Measurements from ENCODE around the gene OR8K1. TPM values are rescaled to one million over a fixed set of nuclear protein-coding genes. Genes with fewer than 3 reads are reported as not detected.

The OR8K1 gene
- not detected for polyA plus RNA-seq (2013, experiment 1 of 2)
- not detected for polyA plus RNA-seq (2013, experiment 2 of 2)

DNA sequence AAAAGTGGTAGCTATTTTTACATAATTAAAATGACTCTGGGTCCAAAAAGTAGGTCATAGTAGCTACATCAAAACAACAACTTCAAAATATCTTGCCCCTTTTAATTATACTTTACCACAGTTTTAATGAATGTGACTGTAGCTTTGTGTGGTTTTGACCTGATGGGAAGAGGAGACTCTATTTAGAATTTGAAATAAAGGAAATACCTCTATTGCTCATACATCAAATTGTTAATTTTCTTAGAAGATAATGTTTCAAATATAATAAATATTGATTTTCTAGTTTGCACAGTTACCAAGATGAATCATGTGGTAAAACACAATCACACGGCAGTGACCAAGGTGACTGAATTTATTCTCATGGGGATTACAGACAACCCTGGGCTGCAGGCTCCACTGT, at the start of gene OR8K1:
Gene OR8K1, plus strand, starts transcription at position 301 of the 400 bp plus-strand sequence. Its CDS starts 0 bp downstream, at position 301.
- Histone ChIP-seq H3K36me3 (ENCODE audit: control insufficient read depth, insufficient read depth, low read length) (no peaks in the 10 kb centered on the region), H3K27ac (ENCODE audit: low read depth, low read length, severe bottlenecking) (no peak within 1 kb of the TSS), H3K9me3 (ENCODE audit: control insufficient read depth, low read length) (no peaks in the 10 kb centered on the region), H3K4me3 (ENCODE audit: extremely low read depth, insufficient read depth, low read length, poor library complexity, severe bottlenecking) (no peak within 1 kb of the TSS), H3K4me1 (ENCODE audit: control insufficient read depth, insufficient read depth, low read length, poor library complexity, severe bottlenecking) (no peaks in the 10 kb centered on the region)
- 80 to 100% methylated on average over 1 of the region's 1 CpG for WGBS, 2 experiments (ENCODE audit: insufficient coverage in 2 of 2)

DNA sequence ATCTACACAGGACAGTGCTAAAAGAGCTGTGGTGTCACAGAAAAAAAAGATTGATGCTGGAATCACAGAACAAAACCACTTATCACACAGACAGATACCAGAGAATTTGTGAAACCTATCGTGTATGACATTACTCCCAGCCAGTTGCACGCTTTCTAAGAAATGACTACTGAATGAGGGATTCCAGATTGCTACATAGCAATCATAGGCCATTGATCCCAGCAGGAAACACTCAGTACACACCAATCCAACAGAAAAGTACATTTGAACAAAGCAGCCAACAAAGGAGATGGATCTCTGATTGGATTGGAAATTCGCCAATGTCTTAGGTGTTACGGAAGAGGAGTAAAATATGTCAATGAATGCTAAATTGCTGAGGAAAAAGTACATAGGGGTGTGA, 48.9 kb upstream of the OR8K1 start:
- no peaks in the 10 kb centered on the region for H3K9me3 ChIP-seq (ENCODE audit: control insufficient read depth, low read length)
- WGBS, 2 experiments (ENCODE audit: insufficient coverage in 2 of 2) = 80 to 93% methylated on average over 2 to 4 of the region's 4 CpGs
- H3K36me3 ChIP-seq (ENCODE audit: control insufficient read depth, insufficient read depth, low read length) = no peaks in the 10 kb centered on the region
- H3K4me3 ChIP-seq (ENCODE audit: extremely low read depth, insufficient read depth, low read length, poor library complexity, severe bottlenecking) = no peak overlapping the region
- H3K4me1 ChIP-seq (ENCODE audit: control insufficient read depth, insufficient read depth, low read length, poor library complexity, severe bottlenecking) = no peaks in the 10 kb centered on the region
- no peak overlapping the region for H3K27ac ChIP-seq (ENCODE audit: low read depth, low read length, severe bottlenecking)

DNA sequence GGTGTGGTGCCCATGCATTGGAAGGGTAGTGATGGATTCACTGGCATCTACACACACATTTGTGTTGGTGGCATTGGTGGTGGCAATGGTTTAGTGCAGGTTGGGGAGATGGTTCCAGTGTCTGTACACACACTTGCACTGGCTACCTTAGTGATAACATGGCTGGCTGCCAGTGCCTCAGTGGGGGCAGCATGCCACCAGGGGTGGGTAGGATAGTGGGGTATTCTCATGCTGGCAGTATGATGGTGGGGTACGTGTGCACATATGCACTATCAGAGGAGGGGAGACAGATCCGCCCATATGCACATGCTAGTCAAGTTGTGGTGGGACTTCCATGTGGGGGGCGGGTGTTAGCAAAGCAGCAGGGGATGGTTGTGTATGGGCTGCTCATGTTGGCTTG, 38.0 kb upstream of the OR8K1 start:
- Histone ChIP-seq H3K27ac (ENCODE audit: low read depth, low read length, severe bottlenecking) (no peak overlapping the region), H3K9me3 (ENCODE audit: control insufficient read depth, low read length) (no peaks in the 10 kb centered on the region), H3K36me3 (ENCODE audit: control insufficient read depth, insufficient read depth, low read length) (no peaks in the 10 kb centered on the region), H3K4me1 (ENCODE audit: control insufficient read depth, insufficient read depth, low read length, poor library complexity, severe bottlenecking) (no peaks in the 10 kb centered on the region), H3K4me3 (ENCODE audit: extremely low read depth, insufficient read depth, low read length, poor library complexity, severe bottlenecking) (no peak overlapping the region)
- 89 to 94% methylated on average over 3 of the region's 3 CpGs for WGBS, 2 experiments (ENCODE audit: insufficient coverage in 2 of 2)

DNA sequence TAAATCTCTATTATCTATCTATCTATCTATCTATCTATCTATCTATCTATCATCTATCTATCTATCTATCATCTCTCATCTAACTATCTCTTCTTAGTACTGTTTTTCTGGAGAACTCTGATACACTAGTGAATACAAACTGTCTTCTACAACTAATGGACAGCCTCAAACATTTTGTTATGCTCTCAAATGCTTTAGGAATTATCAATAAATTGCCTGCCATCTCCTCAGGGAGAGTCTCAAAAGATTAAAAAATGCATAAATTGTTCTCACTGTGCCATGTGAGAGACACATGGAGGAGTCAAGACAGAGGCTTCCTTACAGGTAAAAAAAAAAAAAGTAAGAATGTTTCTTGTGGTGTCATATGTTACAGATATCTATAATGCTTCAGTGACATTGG, 31.0 kb upstream of the OR8K1 start, which contains the start of gene OR8K3:
Gene OR8K3, plus strand, starts transcription at position 301 of the 400 bp plus-strand sequence. CDS start 3,163 bp downstream, outside the sequence.
- no peaks in the 10 kb centered on the region for H3K9me3 ChIP-seq (ENCODE audit: control insufficient read depth, low read length)
- H3K4me1 ChIP-seq (ENCODE audit: control insufficient read depth, insufficient read depth, low read length, poor library complexity, severe bottlenecking) = no peaks in the 10 kb centered on the region
- H3K27ac ChIP-seq (ENCODE audit: low read depth, low read length, severe bottlenecking) = no peak within 1 kb of the TSS
- no peaks in the 10 kb centered on the region for H3K36me3 ChIP-seq (ENCODE audit: control insufficient read depth, insufficient read depth, low read length)
- no peak within 1 kb of the TSS for H3K4me3 ChIP-seq (ENCODE audit: extremely low read depth, insufficient read depth, low read length, poor library complexity, severe bottlenecking)

DNA sequence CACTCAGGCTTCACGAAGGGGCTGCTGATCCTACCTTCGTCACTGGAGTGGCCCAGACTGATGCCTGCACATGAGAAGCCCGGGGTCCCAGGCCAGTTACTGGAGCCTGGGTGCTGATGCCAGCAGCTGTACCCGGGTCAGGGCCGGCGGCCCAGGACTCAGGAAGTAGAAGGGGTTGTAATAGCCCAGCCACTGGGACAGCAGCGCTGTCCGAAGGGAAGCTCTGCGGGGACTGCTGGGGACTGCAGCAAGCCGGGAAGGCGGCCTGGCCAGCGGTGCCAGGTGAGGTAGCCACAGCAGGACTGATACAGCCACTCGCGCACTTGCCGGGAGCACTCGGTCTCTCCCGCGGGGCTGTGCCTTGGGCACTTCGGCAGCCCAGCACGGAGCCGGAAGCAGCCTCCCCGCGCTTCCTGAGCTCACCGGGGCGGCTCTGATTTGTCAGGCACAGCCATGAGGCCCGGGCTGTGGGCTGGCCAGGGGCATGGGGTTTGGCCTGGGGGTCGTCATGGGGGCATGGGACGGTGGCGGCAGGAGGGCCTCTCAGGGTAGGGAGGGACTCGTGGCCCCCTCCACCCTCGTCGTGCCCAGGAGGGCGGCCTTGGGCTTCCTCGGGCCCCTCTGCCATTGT, 13.9 kb upstream of the OR8K1 start:
- Histone ChIP-seq H3K4me1 (ENCODE audit: control insufficient read depth, insufficient read depth, low read length, poor library complexity, severe bottlenecking) (peaks cover 6% of the 10 kb centered on the region), H3K27ac (ENCODE audit: low read depth, low read length, severe bottlenecking) (no peak overlapping the region), H3K4me3 (ENCODE audit: extremely low read depth, insufficient read depth, low read length, poor library complexity, severe bottlenecking) (no peak overlapping the region), H3K9me3 (ENCODE audit: control insufficient read depth, low read length) (no peaks in the 10 kb centered on the region), H3K36me3 (ENCODE audit: control insufficient read depth, insufficient read depth, low read length) (no peaks in the 10 kb centered on the region)
- WGBS, 2 experiments (ENCODE audit: insufficient coverage in 2 of 2) = 93 to 96% methylated on average over 28 of the region's 34 CpGs

DNA sequence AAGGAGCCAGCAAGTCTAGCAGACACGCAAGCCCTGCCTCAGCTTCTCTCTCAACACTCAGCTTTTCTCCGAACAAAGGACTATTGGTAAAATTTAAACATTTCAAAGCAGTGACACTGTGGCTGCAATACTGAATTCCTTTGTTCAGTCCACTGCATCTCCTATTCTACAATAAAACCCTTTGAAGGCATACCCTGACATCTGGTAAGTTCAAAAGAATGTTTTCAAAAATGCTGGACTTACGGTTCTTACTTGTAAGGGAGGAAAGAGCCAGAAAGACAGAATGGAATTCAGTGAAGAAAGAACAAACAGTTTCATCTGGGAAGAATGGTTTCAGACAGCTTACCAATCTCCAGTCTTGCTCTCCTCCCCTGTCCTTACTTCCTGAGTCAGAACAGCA, 12.7 kb upstream of the OR8K1 start:
- H3K36me3 ChIP-seq (ENCODE audit: control insufficient read depth, insufficient read depth, low read length) = no peaks in the 10 kb centered on the region
- H3K4me3 ChIP-seq (ENCODE audit: extremely low read depth, insufficient read depth, low read length, poor library complexity, severe bottlenecking) = no peak overlapping the region
- no peaks in the 10 kb centered on the region for H3K9me3 ChIP-seq (ENCODE audit: control insufficient read depth, low read length)
- peaks cover 11% of the 10 kb centered on the region for H3K4me1 ChIP-seq (ENCODE audit: control insufficient read depth, insufficient read depth, low read length, poor library complexity, severe bottlenecking)
- peak overlapping the region; percentile 55 for H3K27ac ChIP-seq (ENCODE audit: low read depth, low read length, severe bottlenecking)
- 88 to 94% methylated on average over 2 to 3 of the region's 3 CpGs for WGBS, 2 experiments (ENCODE audit: insufficient coverage in 2 of 2)

DNA sequence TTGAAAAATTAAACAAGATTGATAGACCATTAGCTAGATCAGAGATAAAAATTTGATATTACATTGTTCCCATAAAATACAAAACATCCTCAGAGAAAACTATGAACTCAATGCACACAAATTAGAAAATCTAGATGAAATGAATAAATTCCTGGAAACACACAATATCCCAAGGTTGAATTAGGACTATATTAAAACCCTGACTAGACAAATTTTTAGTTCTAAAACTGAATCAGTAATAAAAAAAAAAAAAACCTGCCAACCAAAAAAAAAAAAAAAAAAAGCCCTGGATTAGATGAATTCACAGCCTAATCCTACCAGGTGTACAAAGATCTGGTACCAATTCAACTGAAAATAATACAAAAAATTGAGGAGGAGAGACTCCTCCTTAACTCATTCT, 5.5 kb upstream of the OR8K1 start:
- H3K4me1 ChIP-seq (ENCODE audit: control insufficient read depth, insufficient read depth, low read length, poor library complexity, severe bottlenecking) = peaks cover 7% of the 10 kb centered on the region
- H3K9me3 ChIP-seq (ENCODE audit: control insufficient read depth, low read length) = no peaks in the 10 kb centered on the region
- no peaks in the 10 kb centered on the region for H3K36me3 ChIP-seq (ENCODE audit: control insufficient read depth, insufficient read depth, low read length)
- H3K4me3 ChIP-seq (ENCODE audit: extremely low read depth, insufficient read depth, low read length, poor library complexity, severe bottlenecking) = no peak overlapping the region
- H3K27ac ChIP-seq (ENCODE audit: low read depth, low read length, severe bottlenecking) = no peak overlapping the region

DNA sequence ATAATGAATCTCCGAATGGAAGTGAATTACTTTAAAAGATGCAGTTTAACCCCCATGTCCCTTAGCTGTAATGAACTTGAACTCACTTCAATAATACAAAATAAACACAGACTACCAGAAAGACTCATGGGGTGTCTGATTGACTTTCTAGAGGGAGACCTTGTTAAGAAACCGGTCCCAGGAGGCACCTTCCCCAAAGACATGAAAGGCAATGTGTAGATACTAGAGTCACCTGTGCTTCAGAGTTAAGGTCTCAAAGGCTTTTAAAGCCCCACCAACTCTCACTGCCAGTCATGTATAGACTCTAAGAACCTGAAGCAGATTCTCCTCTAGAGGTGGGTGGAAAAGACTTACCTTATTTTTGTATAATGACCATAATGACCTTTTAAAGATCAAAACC, 8.2 kb downstream of the OR8K1 start, which contains the start of gene OR8J1:
Gene OR8J1, plus strand, starts transcription at position 301 of the 400 bp plus-strand sequence. CDS start 5,956 bp downstream, outside the sequence.
- H3K4me3 ChIP-seq (ENCODE audit: extremely low read depth, insufficient read depth, low read length, poor library complexity, severe bottlenecking) = no peak within 1 kb of the TSS
- WGBS, 2 experiments (ENCODE audit: insufficient coverage in 2 of 2) = 80% methylated on average over 1 of the region's 2 CpGs; no CpG with 5 or more reads in 1 of the 2 experiments
- no peaks in the 10 kb centered on the region for H3K36me3 ChIP-seq (ENCODE audit: control insufficient read depth, insufficient read depth, low read length)
- no peaks in the 10 kb centered on the region for H3K4me1 ChIP-seq (ENCODE audit: control insufficient read depth, insufficient read depth, low read length, poor library complexity, severe bottlenecking)
- H3K27ac ChIP-seq (ENCODE audit: low read depth, low read length, severe bottlenecking) = no peak within 1 kb of the TSS
- H3K9me3 ChIP-seq (ENCODE audit: control insufficient read depth, low read length) = no peaks in the 10 kb centered on the region

DNA sequence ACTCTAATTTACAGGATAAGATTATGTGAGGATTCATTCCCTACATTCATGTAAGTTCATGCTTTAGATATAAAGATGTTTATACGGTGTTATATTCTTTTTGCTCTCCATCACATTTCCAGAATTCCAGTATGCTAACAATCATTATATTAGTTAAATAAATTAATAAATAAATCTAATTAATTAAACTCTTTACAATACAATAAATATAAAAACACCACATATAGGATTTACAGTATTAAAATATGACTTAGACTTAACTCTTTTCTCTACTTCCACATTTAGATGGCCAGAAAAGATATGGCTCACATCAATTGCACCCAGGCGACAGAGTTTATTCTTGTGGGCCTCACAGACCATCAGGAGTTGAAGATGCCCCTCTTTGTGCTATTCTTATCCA, 29.5 kb downstream of the OR8K1 start, which contains the start of gene OR8U1:
Gene OR8U1, plus strand, starts transcription at position 301 of the 400 bp plus-strand sequence. Its CDS starts 0 bp downstream, at position 301.
- WGBS, 2 experiments (ENCODE audit: insufficient coverage in 2 of 2) = 54 to 80% methylated on average over 1 of the region's 2 CpGs
- Histone ChIP-seq H3K4me1 (ENCODE audit: control insufficient read depth, insufficient read depth, low read length, poor library complexity, severe bottlenecking) (no peaks in the 10 kb centered on the region), H3K27ac (ENCODE audit: low read depth, low read length, severe bottlenecking) (no peak within 1 kb of the TSS), H3K9me3 (ENCODE audit: control insufficient read depth, low read length) (no peaks in the 10 kb centered on the region), H3K4me3 (ENCODE audit: extremely low read depth, insufficient read depth, low read length, poor library complexity, severe bottlenecking) (no peak within 1 kb of the TSS), H3K36me3 (ENCODE audit: control insufficient read depth, insufficient read depth, low read length) (no peaks in the 10 kb centered on the region)

DNA sequence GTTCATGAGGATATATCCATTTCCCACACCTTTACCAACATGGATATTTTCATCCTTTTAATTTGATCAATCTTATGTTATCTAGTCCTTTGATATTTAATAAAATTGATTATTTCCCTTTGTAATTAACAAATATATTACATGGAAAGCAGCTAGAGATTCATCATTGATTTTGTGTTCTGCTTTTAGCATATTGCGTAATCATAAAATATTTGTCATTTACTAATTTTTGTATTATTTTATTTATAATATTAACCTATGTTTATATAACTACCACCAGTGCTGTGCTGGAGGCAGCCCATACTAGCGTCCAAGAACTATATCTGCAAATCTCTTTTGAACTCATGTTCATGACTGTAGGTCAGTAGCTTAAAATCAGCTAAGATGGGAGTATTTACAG, 34.3 kb downstream of the OR8K1 start:
- WGBS, 2 experiments (ENCODE audit: insufficient coverage in 2 of 2) = no CpG with 5 or more reads among the region's 2 CpGs
- Histone ChIP-seq H3K4me1 (ENCODE audit: control insufficient read depth, insufficient read depth, low read length, poor library complexity, severe bottlenecking) (no peaks in the 10 kb centered on the region), H3K4me3 (ENCODE audit: extremely low read depth, insufficient read depth, low read length, poor library complexity, severe bottlenecking) (no peak overlapping the region), H3K36me3 (ENCODE audit: control insufficient read depth, insufficient read depth, low read length) (no peaks in the 10 kb centered on the region), H3K27ac (ENCODE audit: low read depth, low read length, severe bottlenecking) (no peak overlapping the region), H3K9me3 (ENCODE audit: control insufficient read depth, low read length) (no peaks in the 10 kb centered on the region)

DNA sequence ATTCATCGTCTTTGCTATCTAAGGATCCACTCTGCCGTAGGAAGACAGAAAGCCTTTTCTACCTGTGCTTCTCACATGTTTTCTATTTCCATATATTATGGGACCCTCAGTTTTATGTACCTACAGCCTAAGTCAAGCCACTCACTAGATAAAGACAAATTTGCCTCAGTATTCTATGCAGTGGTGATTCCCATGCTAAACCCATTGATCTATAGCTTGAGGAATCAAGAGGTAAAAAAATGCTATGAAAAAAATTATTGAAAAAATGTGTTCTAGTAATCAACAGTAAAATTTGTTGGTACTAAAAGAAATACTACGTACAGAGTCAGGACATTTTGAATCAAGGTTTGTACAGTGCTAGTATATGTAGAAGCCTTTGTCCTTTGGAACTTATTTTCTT, 48.5 kb downstream of the OR8K1 start:
- Histone ChIP-seq H3K36me3 (ENCODE audit: control insufficient read depth, insufficient read depth, low read length) (no peaks in the 10 kb centered on the region), H3K4me1 (ENCODE audit: control insufficient read depth, insufficient read depth, low read length, poor library complexity, severe bottlenecking) (no peaks in the 10 kb centered on the region), H3K9me3 (ENCODE audit: control insufficient read depth, low read length) (no peaks in the 10 kb centered on the region), H3K27ac (ENCODE audit: low read depth, low read length, severe bottlenecking) (no peak overlapping the region), H3K4me3 (ENCODE audit: extremely low read depth, insufficient read depth, low read length, poor library complexity, severe bottlenecking) (no peak overlapping the region)
- WGBS, 2 experiments (ENCODE audit: insufficient coverage in 2 of 2) = 90 to 97% methylated on average over 3 of the region's 3 CpGs

All from mesodermal cell (in vitro differentiated cells).